NCI-H2196 (cell line): Measurements from ENCODE around the gene PTPRJ.
A peak's percentile ranks its signal among the peaks of the same experiment; 100 is the strongest.
"Not testable (repeated sequence)": the region's sequence is repeated elsewhere in the genome, so short reads cannot be mapped to it uniquely, and the experiment has no call there.

Experiments
- DNase-seq: peaks from one replicate; lab custom pipeline; 2025; ENCODE audit not compliant: unreplicated experiment; lab: John Stamatoyannopoulos, UW

The PTPRJ gene

GRCh38 chr11:48017105-48017830, 36.9 kb downstream of the PTPRJ start:
- no peak for DNase-seq

GRCh38 chr11:48017831-48018527, 37.6 kb downstream of the PTPRJ start:
- no peak for DNase-seq

DNA sequence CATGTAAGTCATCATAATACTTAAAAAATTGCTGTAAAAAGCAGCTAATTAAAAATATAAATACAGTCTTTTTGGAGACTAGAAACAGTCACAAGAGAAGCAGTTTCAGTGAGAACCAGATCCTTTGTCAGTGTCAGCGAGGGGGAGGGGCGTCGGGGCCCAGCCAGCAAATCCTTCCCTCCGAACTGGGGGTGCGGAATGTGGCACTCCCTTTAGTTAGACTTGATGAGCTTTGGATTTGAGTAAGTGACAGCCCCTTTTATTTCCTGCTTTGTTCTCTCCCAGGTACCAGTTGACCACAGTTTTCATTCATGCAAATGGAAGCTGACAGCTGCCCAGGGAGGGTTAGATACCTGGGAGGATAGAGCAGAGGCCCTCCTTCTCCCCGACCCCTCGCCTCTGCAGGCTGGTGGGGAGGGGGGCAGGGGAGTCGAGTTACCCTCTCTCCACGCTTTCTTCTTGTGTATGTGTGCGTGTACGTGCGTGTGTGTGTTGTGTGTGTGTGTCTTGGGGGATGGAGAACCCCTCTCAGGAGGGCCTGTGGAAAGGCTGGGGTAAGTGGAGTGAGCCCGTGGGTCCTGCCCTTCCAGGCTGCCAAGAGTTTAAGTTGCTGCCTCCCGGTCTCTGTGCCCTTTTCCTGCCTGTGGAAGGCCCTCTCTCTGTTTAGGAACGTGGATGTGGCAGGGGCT, 38.3 kb downstream of the PTPRJ start:
- no peak for DNase-seq

- DNase-seq, result no peak
Measured at GRCh38 chr11:48019217-48019584, 38.8 kb downstream of the PTPRJ start.

DNA sequence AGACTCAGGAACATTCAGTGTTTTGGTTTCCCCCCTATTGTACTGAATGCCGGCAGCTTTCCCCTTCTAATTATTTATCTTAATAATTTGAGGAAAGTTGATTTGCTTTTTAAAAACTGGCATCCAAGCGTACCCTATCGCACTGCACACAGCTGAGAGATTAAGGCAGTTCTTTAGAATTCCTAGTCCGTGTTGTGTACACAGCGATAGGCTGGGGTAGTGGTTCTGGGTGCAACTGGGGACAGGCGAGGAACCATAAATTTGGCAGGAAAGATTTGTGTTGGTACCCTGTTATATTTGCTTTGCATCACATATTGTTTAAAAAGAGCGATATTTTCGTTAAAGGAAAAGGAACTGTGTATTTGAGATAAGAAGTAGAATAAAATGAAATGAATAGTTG, 39.2 kb downstream of the PTPRJ start:
- no peak for DNase-seq

DNA sequence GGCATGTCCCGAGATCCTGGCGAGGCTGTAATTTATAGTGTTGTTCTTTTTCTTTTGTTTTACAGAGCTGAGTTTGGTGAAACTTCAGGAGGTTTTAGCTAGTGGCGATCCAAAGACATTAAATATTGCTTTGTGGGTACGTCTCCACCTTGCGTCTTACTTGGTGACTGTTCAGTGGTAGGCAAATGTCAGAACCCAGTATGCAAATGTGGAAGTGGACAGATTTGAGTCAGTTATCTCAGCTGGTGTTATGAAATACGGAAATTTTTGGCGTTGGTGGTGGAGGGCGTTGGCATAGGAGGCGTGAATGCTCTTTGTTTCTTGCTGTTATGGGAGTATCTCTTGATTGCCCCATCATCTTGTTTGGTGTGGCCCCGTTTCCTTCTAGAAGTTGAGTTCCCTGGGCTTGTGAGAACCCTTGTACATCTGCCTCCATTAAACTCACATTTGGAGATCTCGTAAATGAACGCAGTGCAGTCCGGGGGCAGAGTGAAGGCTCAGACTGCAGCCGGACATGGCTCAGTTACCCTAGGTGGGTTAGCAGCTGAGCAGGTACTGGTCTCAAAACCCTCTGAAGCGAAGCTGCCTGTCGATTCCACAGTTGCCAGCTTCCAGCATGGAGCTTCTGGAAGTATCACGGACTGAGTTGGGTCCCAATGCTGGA, 39.9 kb downstream of the PTPRJ start:
- no peak for DNase-seq

DNA sequence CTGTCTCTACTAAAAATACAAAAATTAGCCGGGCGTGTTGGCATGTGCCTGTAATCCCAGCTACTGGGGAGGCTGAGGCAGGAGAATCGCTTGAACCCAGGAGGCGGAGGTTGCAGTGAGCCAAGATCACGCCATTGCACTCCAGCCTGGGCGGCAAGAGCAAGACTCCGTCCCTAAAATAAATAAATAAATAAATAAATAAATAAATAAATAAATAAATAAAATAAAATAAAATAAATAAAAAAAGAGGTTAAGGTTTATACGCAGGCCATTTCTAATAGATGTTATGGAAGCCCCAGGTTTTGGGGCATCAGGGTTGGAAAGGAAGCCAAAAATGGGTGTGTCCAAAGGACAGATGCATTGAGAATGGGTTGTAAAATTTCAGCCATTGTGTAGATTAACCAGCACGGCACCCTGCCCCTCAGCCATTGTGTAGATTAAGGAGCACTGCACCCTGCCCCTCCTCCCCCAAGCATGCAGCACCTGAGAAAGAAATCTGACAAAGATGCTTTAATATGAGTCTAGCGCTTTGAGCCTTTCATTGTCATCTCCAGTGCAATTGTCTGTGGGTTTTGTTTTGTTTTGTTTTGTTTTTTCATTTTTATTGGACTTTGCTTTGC, 41.0 kb downstream of the PTPRJ start:
- DNase-seq, result not testable (repeated sequence)

GRCh38 chr11:48022445-48022844, 42.1 kb downstream of the PTPRJ start:
- no peak for DNase-seq

- not testable (repeated sequence) for DNase-seq
Measured at GRCh38 chr11:48023608-48024007, 43.2 kb downstream of the PTPRJ start.

DNA sequence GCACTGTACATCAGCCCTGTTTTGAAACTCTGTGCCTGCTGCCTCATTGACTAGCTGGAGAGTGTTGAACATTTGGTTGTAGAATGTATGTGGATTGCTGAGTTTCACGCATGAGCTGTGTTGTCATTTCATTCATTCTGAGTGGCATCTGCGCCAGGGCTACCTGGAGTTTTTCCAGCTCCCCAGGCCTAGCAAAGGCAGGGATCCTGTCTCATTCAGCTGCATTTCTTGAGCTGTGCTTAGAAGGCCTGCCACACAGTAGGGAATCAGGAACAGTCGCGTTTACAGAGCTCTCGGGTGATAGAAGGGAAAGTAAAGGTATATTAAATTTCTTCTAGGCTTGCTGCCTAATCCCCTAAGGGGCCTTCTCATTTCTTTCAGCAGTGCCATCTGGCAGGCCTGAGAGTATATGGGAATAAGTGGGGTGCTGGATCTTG, 44.3 kb downstream of the PTPRJ start:
- DNase-seq, result peak; percentile 57

GRCh38 chr11:48025293-48025983, 45.1 kb downstream of the PTPRJ start:
- peak; percentile 39 for DNase-seq

DNA sequence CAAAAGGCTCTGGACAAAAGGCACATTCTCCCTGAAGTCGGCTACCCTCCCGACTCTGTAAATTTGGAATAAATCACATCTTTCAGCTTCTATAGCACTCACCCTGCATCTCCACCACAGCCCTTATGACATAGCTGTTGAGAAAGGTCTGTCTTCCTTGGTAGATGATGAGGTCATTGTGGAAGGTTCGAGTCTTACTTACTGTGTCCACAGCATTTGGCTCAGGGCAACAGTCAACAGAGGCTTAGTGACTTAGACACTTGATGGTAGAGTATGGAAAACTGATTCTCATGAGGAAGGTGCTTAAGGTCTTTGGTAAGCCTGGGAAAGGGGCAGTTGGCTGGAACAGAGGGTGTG, 45.6 kb downstream of the PTPRJ start:
- DNase-seq, result peak; percentile 20

DNA sequence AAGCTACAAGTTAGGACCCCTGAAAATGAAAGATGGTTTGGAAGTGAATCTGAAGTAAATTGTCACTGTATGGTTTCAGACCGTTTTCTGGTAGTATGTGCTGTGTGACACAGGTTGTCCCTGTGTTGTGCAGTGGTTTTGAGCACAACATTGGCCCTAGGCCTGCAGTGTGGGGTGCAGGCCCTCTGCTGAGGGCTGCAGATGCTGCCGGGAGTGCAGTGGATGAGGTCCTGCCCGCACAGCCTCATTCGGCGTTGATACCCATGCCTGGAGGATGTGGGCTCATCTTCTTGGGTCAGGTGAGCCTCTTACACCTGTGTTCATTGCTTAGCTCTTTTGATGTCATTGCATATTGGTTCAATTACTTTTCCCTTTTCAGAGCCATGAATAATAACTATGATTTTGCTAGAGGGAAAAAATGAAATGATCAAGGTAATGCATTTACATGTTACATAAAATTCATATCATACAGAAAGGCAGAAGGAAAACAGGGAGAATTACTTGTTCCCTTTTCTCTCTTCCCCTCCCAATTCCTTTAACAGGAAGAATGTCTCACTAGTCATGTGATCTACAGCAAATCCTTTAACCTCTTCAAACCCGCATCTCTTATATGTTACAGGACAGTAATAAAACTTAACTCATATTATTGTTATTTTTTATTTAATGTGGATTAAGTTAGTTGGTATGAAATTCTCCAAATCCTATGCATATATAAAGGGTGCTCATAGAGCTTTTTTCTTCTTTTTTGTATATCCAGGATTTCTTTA, 48.7 kb downstream of the PTPRJ start:
- no peak for DNase-seq

DNA sequence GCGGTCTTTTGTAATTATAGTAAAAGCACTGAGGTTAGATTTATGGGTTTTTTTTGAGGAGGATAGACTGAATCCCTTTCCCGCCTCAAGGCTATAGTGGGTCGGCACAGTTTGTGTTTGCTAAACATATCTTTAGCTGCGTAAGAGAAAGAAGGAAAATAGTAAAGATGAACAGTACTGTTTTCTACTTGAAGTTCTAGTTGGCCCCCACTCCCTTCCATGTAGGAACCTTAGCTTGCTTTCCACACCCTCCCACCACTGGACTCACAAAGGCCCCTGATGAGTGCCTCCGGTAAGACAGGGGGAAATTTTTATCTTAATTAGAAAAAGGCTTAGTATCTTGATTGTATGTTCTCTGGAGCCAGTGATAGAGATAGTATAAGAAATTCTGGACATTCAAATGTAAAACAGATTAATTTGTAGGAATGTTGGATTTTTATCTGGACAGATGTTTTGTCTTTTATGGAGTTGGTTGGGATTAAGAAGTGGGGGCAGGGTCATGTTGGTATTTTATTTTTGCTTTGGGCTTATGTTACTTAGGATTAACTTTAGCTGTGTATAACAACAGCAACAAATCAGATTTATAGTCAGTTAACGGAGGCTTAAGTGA, 49.4 kb downstream of the PTPRJ start:
- no peak for DNase-seq

- DNase-seq, result no peak
Measured at GRCh38 chr11:48031602-48032001, 51.2 kb downstream of the PTPRJ start.

GRCh38 chr11:48032721-48033120, 52.4 kb downstream of the PTPRJ start:
- no peak for DNase-seq

- DNase-seq, result no peak
Measured at GRCh38 chr11:48033918-48034341, 53.6 kb downstream of the PTPRJ start.

GRCh38 chr11:48034926-48035871, 54.8 kb downstream of the PTPRJ start:
- no peak for DNase-seq
